ENCODE data around the gene BMPER.

Gene BMPER

GRCh38 chr7:34064519-34065158 is 159.3 kb downstream of the BMPER start:
- H3K4me3 Mint-ChIP-seq, result no peak overlapping the region
- no peak overlapping the region for H3K27ac Mint-ChIP-seq
- no peaks in the 10 kb centered on the region for H3K9me3 Mint-ChIP-seq
- ATAC-seq (replicated peaks), result no peak
- H3K4me1 Mint-ChIP-seq (ENCODE audit: low read depth in 2 of 2), result no peaks in the 10 kb centered on the region
- no peak for DNase-seq
- peaks cover 4% of the 10 kb centered on the region for H3K36me3 Mint-ChIP-seq (ENCODE audit: insufficient read depth)
- no peaks in the 10 kb centered on the region for H3K27me3 Mint-ChIP-seq

- H3K27ac Mint-ChIP-seq, result no peak overlapping the region
- no peaks in the 10 kb centered on the region for H3K27me3 Mint-ChIP-seq
- peaks cover 4% of the 10 kb centered on the region for H3K36me3 Mint-ChIP-seq (ENCODE audit: insufficient read depth)
- no peak for DNase-seq
- no peak for ATAC-seq (replicated peaks)
- peaks cover 0 to 9% of the 10 kb centered on the region in 2 donors for H3K9me3 Mint-ChIP-seq
- H3K4me1 Mint-ChIP-seq (ENCODE audit: low read depth in 2 of 2), result no peaks in the 10 kb centered on the region
- H3K4me3 Mint-ChIP-seq, result no peak overlapping the region
Measured at GRCh38 chr7:34066411-34066810, 161.1 kb downstream of the BMPER start.

GRCh38 chr7:34067005-34067778 is 161.9 kb downstream of the BMPER start:
- H3K27ac Mint-ChIP-seq, result no peak overlapping the region
- H3K9me3 Mint-ChIP-seq, result peaks cover 0 to 9% of the 10 kb centered on the region in 2 donors
- H3K27me3 Mint-ChIP-seq, result no peaks in the 10 kb centered on the region
- H3K4me1 Mint-ChIP-seq (ENCODE audit: low read depth in 2 of 2), result no peaks in the 10 kb centered on the region
- H3K36me3 Mint-ChIP-seq (ENCODE audit: insufficient read depth), result peaks cover 4% of the 10 kb centered on the region
- no peak for ATAC-seq (replicated peaks)
- H3K4me3 Mint-ChIP-seq, result no peak overlapping the region
- no peak for DNase-seq

- Mint-ChIP-seq H3K4me1 (ENCODE audit: low read depth in 2 of 2) (no peaks in the 10 kb centered on the region), H3K9me3 (peaks cover 0 to 16% of the 10 kb centered on the region in 2 donors), H3K4me3 (no peak overlapping the region), H3K27me3 (peaks cover 0 to 9% of the 10 kb centered on the region in 2 donors), H3K36me3 (ENCODE audit: insufficient read depth) (peaks cover 4% of the 10 kb centered on the region), H3K27ac (no peak overlapping the region)
- ATAC-seq (replicated peaks) (no peak), DNase-seq (no peak)
Measured at GRCh38 chr7:34069676-34070075, 164.3 kb downstream of the BMPER start.

- DNase-seq (no peak), ATAC-seq (replicated peaks) (no peak)
- H3K27me3 Mint-ChIP-seq, result peaks cover 0 to 9% of the 10 kb centered on the region in 2 donors
- peaks cover 0 to 16% of the 10 kb centered on the region in 2 donors for H3K9me3 Mint-ChIP-seq
- no peak overlapping the region for H3K4me3 Mint-ChIP-seq
- H3K4me1 Mint-ChIP-seq (ENCODE audit: low read depth in 2 of 2), result no peaks in the 10 kb centered on the region
- H3K36me3 Mint-ChIP-seq (ENCODE audit: insufficient read depth), result peaks cover 4% of the 10 kb centered on the region
- H3K27ac Mint-ChIP-seq, result no peak overlapping the region
Measured at GRCh38 chr7:34070511-34071323, 165.4 kb downstream of the BMPER start.

GRCh38 chr7:34073676-34074075 is 168.3 kb downstream of the BMPER start:
- ATAC-seq (replicated peaks) (no peak), DNase-seq (no peak)
- Mint-ChIP-seq H3K4me1 (ENCODE audit: low read depth in 2 of 2) (no peaks in the 10 kb centered on the region), H3K4me3 (no peak overlapping the region), H3K36me3 (ENCODE audit: insufficient read depth) (no peaks in the 10 kb centered on the region), H3K27ac (no peak overlapping the region), H3K27me3 (peaks cover 0 to 9% of the 10 kb centered on the region in 2 donors), H3K9me3 (peaks cover 0 to 16% of the 10 kb centered on the region in 2 donors)

- no peak overlapping the region for H3K27ac Mint-ChIP-seq
- H3K9me3 Mint-ChIP-seq, result peaks cover 0 to 16% of the 10 kb centered on the region in 2 donors
- no peak overlapping the region for H3K4me3 Mint-ChIP-seq
- H3K27me3 Mint-ChIP-seq, result peaks cover 0 to 9% of the 10 kb centered on the region in 2 donors
- no peaks in the 10 kb centered on the region for H3K36me3 Mint-ChIP-seq (ENCODE audit: insufficient read depth)
- no peaks in the 10 kb centered on the region for H3K4me1 Mint-ChIP-seq (ENCODE audit: low read depth in 2 of 2)
- no peak for ATAC-seq (replicated peaks)
- no peak for DNase-seq
Measured at GRCh38 chr7:34074421-34074820, 169.1 kb downstream of the BMPER start.

- no peak for DNase-seq
- Mint-ChIP-seq H3K4me3 (no peak overlapping the region), H3K27me3 (peaks cover 0 to 9% of the 10 kb centered on the region in 2 donors), H3K9me3 (peaks cover 0 to 7% of the 10 kb centered on the region in 2 donors), H3K36me3 (ENCODE audit: insufficient read depth) (no peaks in the 10 kb centered on the region), H3K4me1 (ENCODE audit: low read depth in 2 of 2) (no peaks in the 10 kb centered on the region), H3K27ac (no peak overlapping the region)
- no peak for ATAC-seq (replicated peaks)
Measured at GRCh38 chr7:34075523-34076370, 170.4 kb downstream of the BMPER start.

- Mint-ChIP-seq H3K4me1 (ENCODE audit: low read depth in 2 of 2) (no peaks in the 10 kb centered on the region), H3K27ac (no peak overlapping the region), H3K9me3 (peaks cover 0 to 7% of the 10 kb centered on the region in 2 donors), H3K27me3 (peaks cover 0 to 9% of the 10 kb centered on the region in 2 donors), H3K4me3 (no peak overlapping the region), H3K36me3 (ENCODE audit: insufficient read depth) (no peaks in the 10 kb centered on the region)
- ATAC-seq (replicated peaks) (no peak), DNase-seq (no peak)
Measured at GRCh38 chr7:34077168-34077567, 171.8 kb downstream of the BMPER start.

- no peak overlapping the region for H3K4me3 Mint-ChIP-seq
- H3K4me1 Mint-ChIP-seq (ENCODE audit: low read depth in 2 of 2), result no peaks in the 10 kb centered on the region
- peaks cover 0 to 2% of the 10 kb centered on the region in 2 donors for H3K9me3 Mint-ChIP-seq
- peaks cover 0 to 3% of the 10 kb centered on the region in 2 donors for H3K27me3 Mint-ChIP-seq
- DNase-seq (no peak), ATAC-seq (replicated peaks) (no peak)
- no peaks in the 10 kb centered on the region for H3K36me3 Mint-ChIP-seq (ENCODE audit: insufficient read depth)
- H3K27ac Mint-ChIP-seq, result no peak overlapping the region
Measured at GRCh38 chr7:34078864-34079263, 173.5 kb downstream of the BMPER start.

GRCh38 chr7:34080513-34080912 is 175.2 kb downstream of the BMPER start:
- Mint-ChIP-seq H3K9me3 (no peaks in the 10 kb centered on the region), H3K4me3 (no peak overlapping the region), H3K36me3 (ENCODE audit: insufficient read depth) (no peaks in the 10 kb centered on the region), H3K27ac (no peak overlapping the region), H3K27me3 (no peaks in the 10 kb centered on the region), H3K4me1 (ENCODE audit: low read depth in 2 of 2) (no peaks in the 10 kb centered on the region)
- no peak for DNase-seq
- ATAC-seq (replicated peaks), result no peak

- no peak overlapping the region for H3K4me3 Mint-ChIP-seq
- no peak overlapping the region for H3K27ac Mint-ChIP-seq
- ATAC-seq (replicated peaks), result no peak
- no peak for DNase-seq
- no peaks in the 10 kb centered on the region for H3K9me3 Mint-ChIP-seq
- no peaks in the 10 kb centered on the region for H3K36me3 Mint-ChIP-seq (ENCODE audit: insufficient read depth)
- H3K27me3 Mint-ChIP-seq, result no peaks in the 10 kb centered on the region
- H3K4me1 Mint-ChIP-seq (ENCODE audit: low read depth in 2 of 2), result no peaks in the 10 kb centered on the region
Measured at GRCh38 chr7:34081935-34082334, 176.6 kb downstream of the BMPER start.

GRCh38 chr7:34083440-34083839 is 178.1 kb downstream of the BMPER start:
- no peaks in the 10 kb centered on the region for H3K27me3 Mint-ChIP-seq
- no peak for DNase-seq
- H3K4me1 Mint-ChIP-seq (ENCODE audit: low read depth in 2 of 2), result no peaks in the 10 kb centered on the region
- H3K9me3 Mint-ChIP-seq, result no peaks in the 10 kb centered on the region
- no peaks in the 10 kb centered on the region for H3K36me3 Mint-ChIP-seq (ENCODE audit: insufficient read depth)
- no peak overlapping the region for H3K4me3 Mint-ChIP-seq
- no peak overlapping the region for H3K27ac Mint-ChIP-seq
- ATAC-seq (replicated peaks), result no peak
